Stimulated activated CD4-positive, alpha-beta T cell treated with anti-CD3 and anti-CD28 coated beads, TNF-alpha, amount 100 ng/mL, for 1 hour (primary cell): Measurements from ENCODE around the gene NDUFB4.

Experiments
- DNase-seq, 3 donors: peaks; one replicate each; pipeline ENCODE4 v3.0.0-alpha.2; 2020; ENCODE audit warnings: low read depth in 3 of 3, low spot score in 1 of 3

Gene NDUFB4

GRCh38 chr3:120596116-120596852, at the start of gene NDUFB4:
Gene NDUFB4, plus strand, starts transcription at chr3:120596336. Its CDS starts 24 bp downstream, at chr3:120596360.
- DNase-seq = peak; percentile 90 to 94 (median 91)

- no peak for DNase-seq
Measured at GRCh38 chr3:120550546-120550945, 45.6 kb upstream of the NDUFB4 start.

- DNase-seq = no peak
Measured at GRCh38 chr3:120552184-120553172, 43.7 kb upstream of the NDUFB4 start.

- DNase-seq = no peak
Measured at GRCh38 chr3:120554812-120555606, 41.1 kb upstream of the NDUFB4 start.

GRCh38 chr3:120555657-120556509, 40.3 kb upstream of the NDUFB4 start:
- no peak for DNase-seq

- DNase-seq = no peak
Measured at GRCh38 chr3:120557115-120557514, 39.0 kb upstream of the NDUFB4 start.

GRCh38 chr3:120558771-120559241, 37.3 kb upstream of the NDUFB4 start:
- peak; percentile 61 to 71 (median 69) for DNase-seq

- DNase-seq = no peak
Measured at GRCh38 chr3:120559242-120560061, 36.7 kb upstream of the NDUFB4 start.

GRCh38 chr3:120560304-120561250, 35.6 kb upstream of the NDUFB4 start:
- no peak for DNase-seq

- peak; percentile 24 to 47 (median 30) for DNase-seq
Measured at GRCh38 chr3:120561251-120562045, 34.7 kb upstream of the NDUFB4 start.

GRCh38 chr3:120563356-120564022, 32.6 kb upstream of the NDUFB4 start:
- DNase-seq = no peak

GRCh38 chr3:120566243-120566975, 29.7 kb upstream of the NDUFB4 start:
- DNase-seq = no peak

- no peak for DNase-seq
Measured at GRCh38 chr3:120567370-120568201, 28.6 kb upstream of the NDUFB4 start.

- no peak for DNase-seq
Measured at GRCh38 chr3:120568202-120568531, 28.0 kb upstream of the NDUFB4 start.

GRCh38 chr3:120568598-120568997, 27.5 kb upstream of the NDUFB4 start:
- no peak for DNase-seq
